Measurements from ENCODE around the gene HYAL1.
A peak's percentile ranks its signal among the peaks of the same experiment; 100 is the strongest.

The HYAL1 gene

DNA sequence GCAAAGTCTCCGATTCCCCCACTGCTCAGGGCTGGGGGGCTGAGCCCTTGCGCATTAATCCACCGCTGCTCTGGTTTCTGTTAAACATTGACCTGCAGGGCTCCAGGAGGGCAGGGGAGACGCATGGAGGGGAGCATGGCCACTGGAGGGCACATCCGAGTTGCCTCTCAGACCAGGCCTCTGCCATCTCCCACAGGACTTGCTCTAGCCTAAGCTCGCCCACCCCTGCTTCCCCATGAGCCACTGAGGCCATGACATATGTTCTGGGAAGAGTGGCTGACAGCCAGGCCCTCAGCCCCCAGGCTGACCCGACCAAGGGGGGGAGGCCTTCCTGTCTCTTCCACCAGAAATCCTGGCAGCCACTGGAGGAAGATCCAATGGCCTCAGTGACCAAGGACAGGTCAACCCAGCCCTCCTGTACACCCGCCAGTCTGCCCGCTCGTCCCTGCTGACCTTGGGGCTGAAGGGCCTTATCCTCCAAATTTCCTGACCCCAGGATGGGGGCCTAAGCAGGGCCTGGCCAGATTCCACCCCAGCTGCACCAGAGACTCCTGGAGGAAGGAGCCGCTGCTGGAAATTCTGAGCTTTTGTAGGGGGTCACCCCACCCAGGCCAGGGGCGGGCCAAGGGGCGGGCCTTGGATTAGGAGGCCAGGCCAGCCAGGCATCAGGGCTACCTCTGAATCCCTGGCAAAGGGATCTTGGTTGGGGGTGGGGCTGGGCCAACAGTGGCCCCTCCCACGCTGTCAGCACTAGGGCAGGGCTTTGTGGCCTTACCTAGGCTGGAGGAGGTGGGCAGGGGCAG is at the start of gene HYAL1:
Gene HYAL1 (minus strand): TSS at position 562 of the 803 bp plus-strand sequence. CDS start 618 bp downstream, outside the sequence.
- no peak for FAIRE-seq

GRCh38 chr3:50352781-50353180 is 49.4 kb upstream of the HYAL1 start:
- no peak for DNase-seq (ENCODE audit: insufficient read length, low spot score)
- no peak for FAIRE-seq
- TF ChIP-seq, protein P1, sequence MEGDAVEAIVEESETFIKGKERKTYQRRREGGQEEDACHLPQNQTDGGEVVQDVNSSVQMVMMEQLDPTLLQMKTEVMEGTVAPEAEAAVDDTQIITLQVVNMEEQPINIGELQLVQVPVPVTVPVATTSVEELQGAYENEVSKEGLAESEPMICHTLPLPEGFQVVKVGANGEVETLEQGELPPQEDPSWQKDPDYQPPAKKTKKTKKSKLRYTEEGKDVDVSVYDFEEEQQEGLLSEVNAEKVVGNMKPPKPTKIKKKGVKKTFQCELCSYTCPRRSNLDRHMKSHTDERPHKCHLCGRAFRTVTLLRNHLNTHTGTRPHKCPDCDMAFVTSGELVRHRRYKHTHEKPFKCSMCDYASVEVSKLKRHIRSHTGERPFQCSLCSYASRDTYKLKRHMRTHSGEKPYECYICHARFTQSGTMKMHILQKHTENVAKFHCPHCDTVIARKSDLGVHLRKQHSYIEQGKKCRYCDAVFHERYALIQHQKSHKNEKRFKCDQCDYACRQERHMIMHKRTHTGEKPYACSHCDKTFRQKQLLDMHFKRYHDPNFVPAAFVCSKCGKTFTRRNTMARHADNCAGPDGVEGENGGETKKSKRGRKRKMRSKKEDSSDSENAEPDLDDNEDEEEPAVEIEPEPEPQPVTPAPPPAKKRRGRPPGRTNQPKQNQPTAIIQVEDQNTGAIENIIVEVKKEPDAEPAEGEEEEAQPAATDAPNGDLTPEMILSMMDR (IDR thresholded peaks at IDR 0.05; ENCODE audit: insufficient read depth, missing control alignments), result peak; percentile 18

More for the DNA sequence above, at the start of gene HYAL1:
- TF ChIP-seq, protein P1 (IDR thresholded peaks at IDR 0.05; ENCODE audit: insufficient read depth, missing control alignments), result no peak
- no peak for DNase-seq (ENCODE audit: insufficient read length, low spot score)

GRCh38 chr3:50351323-50351697 is 47.9 kb upstream of the HYAL1 start:
- TF ChIP-seq, protein P1 (IDR thresholded peaks at IDR 0.05; ENCODE audit: insufficient read depth, missing control alignments), result no peak
- DNase-seq (ENCODE audit: insufficient read length, low spot score) (no peak), FAIRE-seq (no peak)

GRCh38 chr3:50350527-50351322 is 47.4 kb upstream of the HYAL1 start, which contains the start of the genes CYB561D2 and NPRL2:
Gene CYB561D2, plus strand, starts transcription at chr3:50350862. Its CDS starts 572 bp downstream, at chr3:50351434.
Gene NPRL2, minus strand, starts transcription at chr3:50350775. Its CDS starts 123 bp downstream, at chr3:50350652.
- TF ChIP-seq, protein P1 (IDR thresholded peaks at IDR 0.05; ENCODE audit: insufficient read depth, missing control alignments), result no peak
- no peak for FAIRE-seq

DNA sequence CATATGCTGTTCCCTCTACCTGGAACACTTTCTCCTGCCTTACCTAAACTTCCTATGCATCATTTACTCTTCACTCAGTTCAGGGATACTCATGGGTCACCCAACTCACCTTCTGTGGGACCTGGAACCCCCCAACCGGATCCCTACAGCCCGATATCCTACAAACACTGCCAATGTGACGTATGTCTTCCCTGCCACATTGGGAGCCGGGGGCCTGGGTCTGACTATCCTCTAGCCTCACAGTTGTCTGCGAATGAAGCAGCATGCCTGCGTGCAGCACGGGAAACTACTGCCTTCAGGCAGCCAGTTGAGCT is 46.8 kb upstream of the HYAL1 start:
- TF ChIP-seq, protein P1 (IDR thresholded peaks at IDR 0.05; ENCODE audit: insufficient read depth, missing control alignments), result no peak
- DNase-seq (ENCODE audit: insufficient read length, low spot score), result no peak
- FAIRE-seq, result no peak

More at GRCh38 chr3:50350527-50351322, 47.4 kb upstream of the HYAL1 start, which contains the start of the genes CYB561D2 and NPRL2:
- peak; percentile 100 for DNase-seq (ENCODE audit: insufficient read length, low spot score)

GRCh38 chr3:50347187-50347813 is 43.9 kb upstream of the HYAL1 start:
- FAIRE-seq, result no peak
- peak; percentile 66 for DNase-seq (ENCODE audit: insufficient read length, low spot score)
- TF ChIP-seq, protein P1 (IDR thresholded peaks at IDR 0.05; ENCODE audit: insufficient read depth, missing control alignments), result peak; percentile 59

All from D721Med (cell line).